T-helper 1 cell treated with Interleukin-12 subunit alpha and Interleukin-12 subunit beta and Interleukin-4 antibody, amounts not matched to agents 30 μg/mL and 1 μg/mL, for 36 hours (primary cell): ENCODE results near the gene VAMP4.
A peak's percentile ranks its signal among the peaks of the same experiment; 100 is the strongest.

Experiments
- H3K27ac Mint-ChIP-seq: one replicate; pipeline ENCODE4 v1.8.0; 2021; ENCODE audit warnings: mild to moderate bottlenecking, mixed read lengths
- H3K27me3 Mint-ChIP-seq: one replicate; pipeline ENCODE4 v1.8.0; 2021; ENCODE audit warnings: low read depth, mixed read lengths
- H3K36me3 Mint-ChIP-seq: one replicate; pipeline ENCODE4 v1.8.0; 2021; ENCODE audit warnings: low read depth, mixed read lengths
- H3K4me1 Mint-ChIP-seq: one replicate; pipeline ENCODE4 v1.8.0; 2021; ENCODE audit warnings: low read depth, mixed read lengths
- H3K4me3 Mint-ChIP-seq: one replicate; pipeline ENCODE4 v1.8.0; 2021; ENCODE audit warnings: mild to moderate bottlenecking, moderate library complexity, mixed read lengths
- H3K9me3 Mint-ChIP-seq: one replicate; pipeline ENCODE4 v1.8.0; 2021; ENCODE audit warnings: mixed read lengths

VAMP4 gene

GRCh38 chr1:171741872-171742576 is at the start of gene VAMP4:
Gene VAMP4 (minus strand): TSS chr1:171742065. CDS start chr1:171738414, 3,651 bp downstream.
- Mint-ChIP-seq H3K4me3 (peak within 1 kb of the TSS; percentile 99), H3K27ac (peak within 1 kb of the TSS; percentile 99), H3K36me3 (peaks cover 9% of the 10 kb centered on the region), H3K4me1 (peaks cover 42% of the 10 kb centered on the region), H3K27me3 (no peaks in the 10 kb centered on the region), H3K9me3 (no peaks in the 10 kb centered on the region)

GRCh38 chr1:171790318-171790717 is 48.5 kb upstream of the VAMP4 start:
- H3K27me3 Mint-ChIP-seq: no peaks in the 10 kb centered on the region
- peaks cover 41% of the 10 kb centered on the region for H3K4me1 Mint-ChIP-seq
- H3K4me3 Mint-ChIP-seq: no peak overlapping the region
- peaks cover 3% of the 10 kb centered on the region for H3K9me3 Mint-ChIP-seq
- H3K27ac Mint-ChIP-seq: no peak overlapping the region
- H3K36me3 Mint-ChIP-seq: peaks cover 82% of the 10 kb centered on the region

GRCh38 chr1:171788696-171789095 is 46.8 kb upstream of the VAMP4 start:
- Mint-ChIP-seq H3K27ac (no peak overlapping the region), H3K27me3 (no peaks in the 10 kb centered on the region), H3K36me3 (peaks cover 77% of the 10 kb centered on the region), H3K9me3 (no peaks in the 10 kb centered on the region), H3K4me1 (peaks cover 39% of the 10 kb centered on the region), H3K4me3 (no peak overlapping the region)

- H3K4me3 Mint-ChIP-seq: no peak overlapping the region
- peaks cover 41% of the 10 kb centered on the region for H3K4me1 Mint-ChIP-seq
- H3K27me3 Mint-ChIP-seq: no peaks in the 10 kb centered on the region
- no peaks in the 10 kb centered on the region for H3K9me3 Mint-ChIP-seq
- H3K27ac Mint-ChIP-seq: peak overlapping the region; percentile 24
- H3K36me3 Mint-ChIP-seq: peaks cover 80% of the 10 kb centered on the region
These were observed 46.0 kb upstream of the VAMP4 start for GRCh38 chr1:171787686-171788480.

- H3K4me1 Mint-ChIP-seq: peaks cover 48% of the 10 kb centered on the region
- H3K27me3 Mint-ChIP-seq: no peaks in the 10 kb centered on the region
- H3K27ac Mint-ChIP-seq: peak overlapping the region; percentile 42
- peaks cover 73% of the 10 kb centered on the region for H3K36me3 Mint-ChIP-seq
- no peak overlapping the region for H3K4me3 Mint-ChIP-seq
- no peaks in the 10 kb centered on the region for H3K9me3 Mint-ChIP-seq
These were observed 44.7 kb upstream of the VAMP4 start for GRCh38 chr1:171786534-171786933.

- no peaks in the 10 kb centered on the region for H3K27me3 Mint-ChIP-seq
- H3K4me3 Mint-ChIP-seq: no peak overlapping the region
- peak overlapping the region; percentile 93 for H3K27ac Mint-ChIP-seq
- peaks cover 69% of the 10 kb centered on the region for H3K36me3 Mint-ChIP-seq
- H3K9me3 Mint-ChIP-seq: no peaks in the 10 kb centered on the region
- H3K4me1 Mint-ChIP-seq: peaks cover 50% of the 10 kb centered on the region
These were observed 43.9 kb upstream of the VAMP4 start for GRCh38 chr1:171785766-171786165.

- Mint-ChIP-seq H3K27ac (peak overlapping the region; percentile 93), H3K36me3 (peaks cover 62% of the 10 kb centered on the region), H3K4me3 (peak overlapping the region; percentile 77), H3K27me3 (no peaks in the 10 kb centered on the region), H3K9me3 (no peaks in the 10 kb centered on the region), H3K4me1 (peaks cover 53% of the 10 kb centered on the region)
These were observed 42.9 kb upstream of the VAMP4 start for GRCh38 chr1:171784784-171785183.

- H3K36me3 Mint-ChIP-seq: peaks cover 54% of the 10 kb centered on the region
- H3K9me3 Mint-ChIP-seq: no peaks in the 10 kb centered on the region
- peaks cover 54% of the 10 kb centered on the region for H3K4me1 Mint-ChIP-seq
- no peak overlapping the region for H3K27ac Mint-ChIP-seq
- H3K27me3 Mint-ChIP-seq: no peaks in the 10 kb centered on the region
- H3K4me3 Mint-ChIP-seq: peak overlapping the region; percentile 77
These were observed 42.1 kb upstream of the VAMP4 start for GRCh38 chr1:171783816-171784530.

- Mint-ChIP-seq H3K4me1 (peaks cover 45% of the 10 kb centered on the region), H3K27ac (peak within 1 kb of the TSS; percentile 97), H3K27me3 (no peaks in the 10 kb centered on the region), H3K9me3 (no peaks in the 10 kb centered on the region), H3K4me3 (peak within 1 kb of the TSS; percentile 98), H3K36me3 (peaks cover 31% of the 10 kb centered on the region)
These were observed 39.5 kb upstream of the VAMP4 start, which contains the start of gene METTL13 for GRCh38 chr1:171781176-171781875. Gene METTL13 (plus strand): TSS chr1:171781660. CDS start chr1:171781968, 308 bp downstream.

- peak overlapping the region; percentile 97 for H3K27ac Mint-ChIP-seq
- no peaks in the 10 kb centered on the region for H3K9me3 Mint-ChIP-seq
- H3K4me1 Mint-ChIP-seq: peaks cover 39% of the 10 kb centered on the region
These were observed 38.8 kb upstream of the VAMP4 start for GRCh38 chr1:171780583-171781175.

GRCh38 chr1:171772312-171772711 is 30.4 kb upstream of the VAMP4 start:
- H3K4me1 Mint-ChIP-seq: peaks cover under 1% of the 10 kb centered on the region
- H3K27me3 Mint-ChIP-seq: peaks cover 16% of the 10 kb centered on the region
- no peak overlapping the region for H3K4me3 Mint-ChIP-seq

More at GRCh38 chr1:171780583-171781175, 38.8 kb upstream of the VAMP4 start:
- Mint-ChIP-seq H3K36me3 (peaks cover 25% of the 10 kb centered on the region), H3K4me3 (peak overlapping the region; percentile 98), H3K27me3 (peaks cover under 1% of the 10 kb centered on the region)

GRCh38 chr1:171769754-171770153 is 27.9 kb upstream of the VAMP4 start:
- Mint-ChIP-seq H3K9me3 (no peaks in the 10 kb centered on the region), H3K36me3 (no peaks in the 10 kb centered on the region), H3K4me1 (no peaks in the 10 kb centered on the region), H3K27ac (no peak overlapping the region), H3K27me3 (peaks cover 21% of the 10 kb centered on the region), H3K4me3 (no peak overlapping the region)

More at GRCh38 chr1:171772312-171772711, 30.4 kb upstream of the VAMP4 start:
- Mint-ChIP-seq H3K9me3 (no peaks in the 10 kb centered on the region), H3K27ac (no peak overlapping the region), H3K36me3 (no peaks in the 10 kb centered on the region)

GRCh38 chr1:171769171-171769570 is 27.3 kb upstream of the VAMP4 start:
- Mint-ChIP-seq H3K4me3 (no peak overlapping the region), H3K27me3 (peaks cover 22% of the 10 kb centered on the region), H3K9me3 (no peaks in the 10 kb centered on the region), H3K27ac (no peak overlapping the region), H3K36me3 (no peaks in the 10 kb centered on the region), H3K4me1 (no peaks in the 10 kb centered on the region)
